RPMI7951 (cell line): Measurements from ENCODE around the gene EFNA3. TPM values are rescaled to one million over a fixed set of nuclear protein-coding genes. Genes with fewer than 3 reads are reported as not detected.
A peak's percentile ranks its signal among the peaks of the same experiment; 100 is the strongest.
"Not testable (repeated sequence)": the region's sequence is repeated elsewhere in the genome, so short reads cannot be mapped to it uniquely, and the experiment has no call there.

Source experiments
- DNase-seq: peaks from one replicate; pipeline ENCODE4 v3.0.0-alpha.2; 2012; ENCODE audit warnings: low read depth
- total RNA-seq: library from RNA; depleted of rRNA; stranded (reverse); fragments of >200 nt; shearing (Covaris generic); gene quantifications from 2 replicates; pipeline ENCODE4 v1.2.3, GENCODE V29; 2014

Gene EFNA3
- total RNA-seq, 1 experiment from 2014 or later = 0.48 TPM

DNA sequence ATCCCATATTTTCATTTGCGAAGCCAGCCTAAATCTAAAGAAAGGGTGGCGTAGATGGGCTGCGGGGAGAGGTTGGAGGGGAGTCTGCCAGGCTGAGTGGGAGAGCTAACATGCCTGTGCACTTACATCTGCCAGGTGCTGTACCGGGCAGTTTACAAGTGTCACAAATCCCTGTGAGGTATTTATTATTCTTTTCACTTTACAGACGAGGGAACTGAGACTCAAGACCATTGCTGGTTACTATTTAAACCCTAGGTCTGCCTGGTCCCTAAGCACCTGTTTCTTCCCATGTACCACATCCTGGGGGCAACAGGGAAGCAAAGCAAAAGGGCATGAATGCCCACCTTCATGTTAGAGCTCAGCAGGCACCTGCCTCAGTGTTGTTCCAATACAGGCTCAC, 29.7 kb downstream of the EFNA3 start:
- DNase-seq = no peak

DNA sequence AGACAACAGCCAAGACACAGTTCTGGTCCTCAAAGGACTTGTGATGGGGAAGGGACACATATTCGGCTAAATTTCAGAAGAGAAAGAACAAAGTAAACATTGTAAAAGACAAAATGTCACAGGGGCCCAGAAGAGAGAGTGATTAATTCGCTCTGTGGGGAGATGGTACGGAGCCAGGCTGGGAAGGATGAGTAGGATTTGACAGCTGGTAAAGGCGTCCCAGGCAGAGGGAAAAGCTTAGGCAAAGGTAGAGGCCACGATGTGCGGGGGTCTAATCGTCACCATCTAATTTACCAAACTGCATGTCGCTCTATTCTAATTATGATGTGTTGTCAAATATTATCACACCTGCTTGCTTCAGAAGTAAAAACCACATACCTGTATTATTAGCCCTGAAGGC, 31.7 kb downstream of the EFNA3 start:
- no peak for DNase-seq

DNA sequence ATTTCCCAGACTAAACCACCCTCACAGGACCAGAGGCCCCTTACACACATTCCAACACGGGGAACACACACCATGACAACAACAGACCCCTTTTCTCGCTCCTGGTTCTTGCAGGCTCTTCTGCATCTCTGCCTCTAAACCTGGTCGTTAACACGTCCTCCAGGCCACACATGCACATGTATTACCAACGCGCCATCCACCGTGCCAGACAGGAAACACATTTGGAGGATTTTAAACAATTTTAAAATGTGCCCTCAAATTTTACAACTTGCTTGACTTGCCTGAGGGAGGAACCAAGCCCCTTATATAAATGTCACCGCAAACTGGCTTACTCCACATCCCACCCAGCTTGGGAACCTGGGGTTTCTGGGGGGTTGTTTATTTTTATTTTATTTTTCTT, 32.2 kb downstream of the EFNA3 start:
- DNase-seq = no peak

DNA sequence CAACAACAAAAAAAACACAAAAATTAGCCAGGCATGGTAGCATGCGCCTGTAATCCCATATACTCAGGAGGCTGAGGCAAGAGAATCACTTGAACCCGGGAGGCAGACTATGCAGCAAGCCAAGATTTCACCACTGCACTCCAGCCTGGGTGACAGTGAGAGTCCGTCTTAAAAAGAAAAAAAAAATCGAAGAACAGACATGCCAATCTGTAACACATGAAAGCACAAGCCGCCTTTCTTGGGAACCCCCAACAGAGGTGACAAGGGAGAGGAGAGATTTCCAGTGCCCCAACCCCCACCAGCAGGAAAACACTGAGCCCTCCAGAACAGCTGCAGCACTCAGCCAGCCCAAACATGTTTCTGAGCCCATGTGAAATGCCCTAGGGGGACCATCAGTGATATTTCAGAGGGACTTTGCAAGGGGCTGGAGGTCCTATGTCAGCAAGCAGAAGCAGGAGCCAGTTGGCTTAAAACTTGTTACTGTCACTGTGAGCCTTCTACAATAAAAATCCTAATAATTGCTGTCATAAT, 34.9 kb downstream of the EFNA3 start:
- DNase-seq = no peak

DNA sequence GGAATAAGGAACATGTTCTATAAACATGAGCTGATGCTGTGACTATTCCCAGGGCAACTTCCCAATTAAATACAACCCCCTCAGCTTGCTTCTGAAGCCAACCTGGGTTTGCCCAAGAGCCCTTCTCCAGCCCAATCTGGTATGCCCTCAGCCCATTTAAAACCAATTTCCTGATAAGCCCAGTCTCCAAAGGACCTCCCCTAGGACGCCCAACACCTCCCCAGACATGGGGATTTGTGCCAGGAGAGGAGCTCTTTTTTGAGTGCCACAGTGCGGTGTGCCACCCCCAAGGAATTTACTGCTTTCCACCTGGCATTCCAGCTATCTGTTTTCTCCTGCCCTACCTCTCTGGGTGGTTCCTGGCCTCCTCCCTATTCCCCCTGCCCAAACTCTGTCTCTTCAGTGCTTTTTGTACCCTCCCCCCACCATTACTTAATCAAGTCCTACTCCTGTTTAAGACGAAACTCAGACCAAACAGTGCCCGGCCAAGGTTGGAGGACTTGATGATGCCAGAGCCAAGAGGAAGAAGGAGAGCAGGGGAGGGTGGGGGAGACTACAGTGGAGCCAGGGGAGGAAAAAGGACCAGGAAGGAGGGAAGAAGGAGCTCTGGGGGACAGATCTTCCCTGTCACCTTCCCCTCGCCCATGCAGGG, 37.6 kb downstream of the EFNA3 start:
- DNase-seq = no peak

DNA sequence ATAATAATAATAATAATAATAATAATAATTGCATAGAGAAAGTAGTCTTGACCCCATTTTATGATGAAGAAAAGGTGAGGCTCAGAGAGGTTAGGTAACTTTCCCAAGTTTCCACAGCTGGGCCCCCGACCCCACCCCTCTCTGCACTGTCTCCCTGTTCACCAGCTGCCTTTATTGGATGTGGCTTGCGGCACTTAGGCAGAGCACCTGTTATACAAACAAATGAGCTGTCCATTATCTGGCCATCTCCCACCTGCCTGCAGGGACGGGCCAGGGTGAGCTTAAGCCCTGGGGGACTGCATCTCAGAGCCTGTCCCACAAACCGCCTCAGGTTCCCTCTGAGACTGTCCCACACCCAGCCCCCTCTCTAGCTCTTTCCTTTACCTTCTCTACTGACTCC, 39.0 kb downstream of the EFNA3 start:
- DNase-seq = no peak

DNA sequence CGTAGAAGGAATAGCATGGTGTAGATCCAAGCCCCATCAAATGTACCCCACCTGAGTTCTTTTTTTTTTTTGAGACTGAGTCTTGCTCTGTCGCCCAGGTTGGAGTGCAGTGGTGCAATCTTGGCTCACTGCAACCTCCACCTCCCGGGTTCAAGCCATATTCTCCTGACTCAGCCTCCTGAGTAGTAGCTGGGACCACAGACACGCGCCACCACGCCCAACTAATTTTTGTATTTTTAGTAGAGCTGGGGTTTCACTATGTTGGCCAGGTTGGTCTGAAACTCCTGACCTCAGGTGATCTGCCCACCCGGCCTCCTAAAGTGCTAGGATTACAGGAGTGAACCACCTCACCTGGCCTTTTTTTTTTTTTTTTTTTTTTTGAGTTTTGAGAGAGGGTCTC, 39.5 kb downstream of the EFNA3 start:
- not testable (repeated sequence) for DNase-seq

DNA sequence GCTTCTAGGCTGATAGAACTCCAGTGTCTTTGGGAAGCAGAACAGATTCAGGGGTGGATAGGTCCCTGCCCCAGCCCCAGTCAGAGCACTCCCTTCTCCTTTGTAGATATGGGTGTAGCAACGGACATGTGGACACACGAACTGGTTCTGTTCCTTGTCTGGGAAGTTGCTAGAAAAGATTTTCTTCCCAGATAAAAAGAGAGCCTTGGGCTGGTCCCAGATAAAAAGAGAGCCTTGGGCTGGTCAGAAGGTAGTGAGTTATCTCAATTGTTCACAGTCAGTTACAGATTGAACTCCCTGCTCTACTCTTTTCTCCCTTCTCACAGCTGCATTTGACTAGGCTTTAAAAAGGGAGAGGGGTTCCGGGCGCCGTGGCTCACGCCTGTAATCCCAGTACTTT, 41.6 kb downstream of the EFNA3 start:
- DNase-seq = no peak

DNA sequence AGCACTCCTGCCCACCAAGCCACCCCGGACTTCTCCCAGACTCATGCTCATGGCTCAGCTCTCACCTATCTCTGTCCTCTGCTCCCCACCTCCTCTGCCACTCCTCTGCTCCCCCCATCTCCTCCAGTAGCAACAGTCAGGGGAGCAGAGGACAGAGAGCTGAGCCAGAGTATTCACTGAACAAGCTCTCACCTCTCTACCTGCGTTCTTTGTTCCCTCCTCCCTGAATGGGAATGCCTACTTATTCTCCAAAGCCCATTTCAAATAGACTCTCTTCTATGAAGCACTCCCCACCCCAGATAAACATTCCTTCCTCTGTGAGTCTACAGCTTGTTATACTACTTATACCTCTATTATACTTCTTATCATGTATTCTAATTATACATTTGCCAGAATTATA, 42.6 kb downstream of the EFNA3 start:
- DNase-seq = no peak

DNA sequence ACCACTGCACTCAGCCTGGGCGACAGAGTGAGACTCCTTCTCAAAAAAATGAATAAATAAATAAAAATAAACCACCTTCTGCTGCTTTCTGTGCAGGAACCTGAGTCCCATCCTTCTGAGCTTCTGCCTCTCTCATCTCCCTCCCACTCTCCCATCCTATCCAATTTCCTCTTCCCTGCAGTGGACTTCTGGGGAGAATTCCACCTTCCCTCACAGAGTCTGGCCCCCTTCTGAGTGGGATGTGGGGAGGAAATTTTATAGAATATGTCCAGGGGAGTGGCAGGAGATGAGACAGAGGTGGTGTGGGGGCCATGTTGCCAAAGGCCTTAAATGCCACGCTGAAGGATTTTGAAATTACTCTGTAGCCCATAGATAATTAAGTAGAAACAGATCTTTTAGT, 43.7 kb downstream of the EFNA3 start:
- no peak for DNase-seq

DNA sequence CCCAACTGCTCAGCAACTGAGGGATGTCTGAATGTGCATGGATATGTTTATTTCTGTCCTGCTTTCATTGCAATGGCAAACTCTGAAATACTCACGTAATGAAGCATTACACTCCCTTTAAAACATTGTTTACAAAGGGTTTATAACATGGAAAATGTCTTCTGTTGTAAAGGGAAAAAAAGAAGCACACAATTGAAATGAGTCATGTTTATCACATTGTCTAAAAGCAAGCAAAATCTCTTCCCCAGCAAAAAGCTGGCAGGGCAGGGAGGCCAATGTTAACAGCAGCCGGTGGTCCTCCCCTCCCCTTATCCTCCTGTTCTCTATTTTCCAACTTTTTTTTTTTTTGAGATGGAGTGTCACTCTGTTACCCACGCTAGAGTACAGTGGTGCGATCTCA, 45.2 kb downstream of the EFNA3 start:
- no peak for DNase-seq

DNA sequence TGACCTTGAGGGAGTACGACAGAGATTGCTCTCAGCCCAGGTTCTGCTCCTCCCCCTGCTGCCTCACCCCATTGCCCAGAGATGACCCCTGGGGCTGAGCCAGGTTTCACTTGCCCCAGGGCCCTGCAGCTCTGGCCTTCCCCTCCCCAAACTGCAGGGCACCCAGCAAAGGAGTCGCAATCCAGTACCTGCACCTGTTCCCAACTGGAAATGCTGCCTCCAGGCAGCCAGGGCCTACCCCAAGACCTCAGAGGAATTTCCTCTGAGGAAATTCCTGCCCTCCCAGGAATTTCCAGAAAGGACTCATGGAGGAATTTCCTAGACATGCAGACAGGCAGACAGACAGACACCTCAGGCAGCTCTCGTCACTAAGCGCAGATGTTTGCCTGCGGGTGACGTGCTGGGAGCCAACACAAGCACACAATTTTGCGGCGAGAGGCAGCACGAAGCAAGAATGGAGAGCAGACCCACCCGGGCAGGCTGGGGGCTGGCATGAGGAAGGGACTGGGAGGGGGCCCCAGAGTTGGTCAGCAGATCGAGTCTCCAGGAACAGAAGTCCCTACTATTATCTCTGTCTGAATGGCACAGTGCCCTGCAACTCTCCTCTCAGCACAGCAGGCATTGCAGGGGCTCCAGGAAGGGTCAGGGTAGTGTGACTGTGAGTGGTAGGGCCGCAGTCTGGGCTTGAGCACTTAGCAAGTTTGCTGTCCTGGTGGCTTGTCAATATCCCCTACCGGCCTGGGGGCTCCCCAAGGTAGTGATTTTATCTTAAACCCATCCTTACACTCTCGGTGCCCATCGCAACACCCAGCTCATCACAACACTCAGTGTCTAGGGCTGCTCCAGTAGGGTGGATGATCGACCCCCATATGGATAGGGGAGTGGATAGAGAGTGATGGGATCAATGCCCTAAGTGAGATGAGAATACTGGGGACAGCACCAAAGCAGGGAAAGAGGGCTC, 46.1 kb downstream of the EFNA3 start:
- peak; percentile 74 for DNase-seq

DNA sequence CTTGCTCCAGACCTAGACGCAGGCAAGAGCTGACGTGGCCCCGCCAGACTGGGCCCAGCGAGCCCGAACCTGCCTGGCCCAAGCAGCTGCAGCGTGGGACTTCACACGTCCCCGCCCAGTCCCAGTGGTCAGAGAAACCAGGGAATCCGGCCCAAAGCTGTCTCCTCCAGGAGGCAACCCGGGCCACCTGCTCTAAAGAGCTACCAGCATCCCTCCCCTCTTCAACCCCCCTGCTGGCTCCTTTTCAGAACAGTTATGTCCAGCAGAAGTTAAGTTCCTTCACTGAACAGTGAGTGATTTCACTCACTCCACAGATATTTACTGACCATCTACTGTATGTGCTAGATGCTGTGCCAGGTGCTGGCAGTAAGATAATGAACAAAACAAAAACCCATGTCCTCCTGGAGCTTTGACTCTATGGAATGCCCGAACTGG, 46.9 kb downstream of the EFNA3 start:
- DNase-seq = no peak

DNA sequence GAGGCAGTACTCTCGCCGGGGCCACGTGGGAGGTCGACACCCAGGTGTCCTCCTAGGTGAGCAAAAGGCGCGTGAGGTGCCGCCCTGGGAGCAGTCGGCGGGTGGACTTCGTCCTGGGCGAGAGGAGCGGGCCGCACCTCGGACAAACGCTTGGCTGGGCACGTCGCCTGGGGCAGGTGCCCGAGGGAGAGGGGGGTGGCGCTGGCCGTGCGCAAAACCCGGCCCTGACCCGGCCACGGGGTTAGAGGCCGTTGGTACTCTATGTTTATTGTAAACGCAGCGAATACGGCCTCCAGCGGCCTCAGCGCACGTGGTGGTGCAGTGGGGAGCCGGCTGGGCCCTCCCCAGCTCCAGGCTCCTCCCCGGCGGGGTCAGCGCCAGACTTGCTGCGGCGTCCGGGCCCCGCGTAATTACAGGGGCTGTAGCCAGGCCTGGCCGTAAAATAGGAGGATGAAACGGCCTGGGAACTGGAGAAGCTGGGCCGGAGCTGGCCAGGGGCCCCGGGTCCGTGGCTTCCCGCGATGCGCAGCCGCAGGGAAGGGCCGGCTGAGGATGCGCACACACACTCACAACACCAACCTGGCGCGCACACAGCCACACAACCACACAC, 47.4 kb downstream of the EFNA3 start:
- DNase-seq = peak; percentile 24

DNA sequence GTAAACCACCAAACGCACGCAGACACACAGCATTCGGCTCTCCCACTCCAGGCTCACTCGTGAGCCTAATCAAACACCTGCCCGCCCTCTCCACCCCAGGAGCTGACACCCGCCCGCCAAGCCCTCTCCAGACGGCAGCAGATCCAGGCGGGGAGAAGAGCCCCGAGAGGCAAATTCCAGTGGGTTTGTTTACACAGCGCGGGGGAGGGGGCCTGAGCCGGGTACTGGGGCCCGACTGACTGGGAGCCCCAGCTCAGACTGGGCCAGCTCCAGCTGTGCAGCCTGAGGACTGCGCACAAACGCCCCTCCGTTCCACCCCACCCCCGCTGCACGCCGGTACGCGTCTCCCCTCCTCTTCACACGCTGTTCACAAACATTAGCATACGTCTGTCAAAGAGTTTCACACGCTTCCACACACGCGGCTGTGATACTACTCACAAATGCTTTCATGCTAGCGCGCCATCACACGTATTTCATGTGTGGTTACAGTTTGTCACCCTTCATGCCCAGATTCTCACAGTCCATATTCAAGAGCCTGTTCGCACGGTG, 48.0 kb downstream of the EFNA3 start:
- DNase-seq = peak; percentile 17

DNA sequence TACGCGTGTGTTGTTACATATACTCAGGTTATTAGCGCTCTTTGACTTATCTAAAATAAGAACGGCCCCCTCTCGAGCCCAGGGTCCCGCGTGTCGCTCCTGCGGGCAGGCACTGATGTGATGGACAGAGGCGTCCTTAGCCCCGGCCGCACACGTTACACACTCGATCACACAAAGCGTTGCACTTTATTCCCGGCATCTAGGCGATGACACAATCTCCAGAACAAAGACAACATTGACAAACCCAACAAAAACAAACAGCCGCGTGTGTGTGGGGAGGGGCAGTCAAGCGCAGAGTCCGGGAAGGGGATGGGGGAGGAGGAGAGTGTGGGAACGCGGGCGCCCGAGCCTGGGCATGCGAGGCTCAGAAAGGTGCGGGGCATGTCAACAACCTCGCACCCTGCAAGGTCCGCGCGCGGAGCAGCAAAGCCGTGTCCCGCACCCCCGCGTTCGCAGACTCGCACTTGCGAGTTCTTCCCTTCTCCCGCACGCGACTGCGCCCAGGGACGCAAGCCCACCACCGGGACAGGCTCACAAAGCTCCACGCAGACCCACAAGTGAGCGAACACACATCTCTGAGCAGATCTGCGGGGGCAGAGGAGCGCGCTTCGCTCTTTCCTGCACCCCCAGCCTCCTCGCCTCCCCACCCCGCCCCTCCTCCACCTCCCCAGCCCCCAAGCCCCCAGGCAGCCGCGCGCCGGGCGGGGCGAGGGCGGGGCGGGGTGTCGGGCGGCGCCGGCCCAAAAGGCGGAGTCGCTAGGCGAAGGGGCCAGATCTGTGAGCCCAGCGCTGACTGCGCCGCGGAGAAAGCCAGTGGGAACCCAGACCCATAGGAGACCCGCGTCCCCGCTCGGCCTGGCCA, 48.7 kb downstream of the EFNA3 start, which contains the start of gene EFNA1:
EFNA1 (plus strand) TSS at position 772 of the 862 bp plus-strand sequence. CDS start 102 bp downstream, outside the sequence.
- peak; percentile 35 for DNase-seq

DNA sequence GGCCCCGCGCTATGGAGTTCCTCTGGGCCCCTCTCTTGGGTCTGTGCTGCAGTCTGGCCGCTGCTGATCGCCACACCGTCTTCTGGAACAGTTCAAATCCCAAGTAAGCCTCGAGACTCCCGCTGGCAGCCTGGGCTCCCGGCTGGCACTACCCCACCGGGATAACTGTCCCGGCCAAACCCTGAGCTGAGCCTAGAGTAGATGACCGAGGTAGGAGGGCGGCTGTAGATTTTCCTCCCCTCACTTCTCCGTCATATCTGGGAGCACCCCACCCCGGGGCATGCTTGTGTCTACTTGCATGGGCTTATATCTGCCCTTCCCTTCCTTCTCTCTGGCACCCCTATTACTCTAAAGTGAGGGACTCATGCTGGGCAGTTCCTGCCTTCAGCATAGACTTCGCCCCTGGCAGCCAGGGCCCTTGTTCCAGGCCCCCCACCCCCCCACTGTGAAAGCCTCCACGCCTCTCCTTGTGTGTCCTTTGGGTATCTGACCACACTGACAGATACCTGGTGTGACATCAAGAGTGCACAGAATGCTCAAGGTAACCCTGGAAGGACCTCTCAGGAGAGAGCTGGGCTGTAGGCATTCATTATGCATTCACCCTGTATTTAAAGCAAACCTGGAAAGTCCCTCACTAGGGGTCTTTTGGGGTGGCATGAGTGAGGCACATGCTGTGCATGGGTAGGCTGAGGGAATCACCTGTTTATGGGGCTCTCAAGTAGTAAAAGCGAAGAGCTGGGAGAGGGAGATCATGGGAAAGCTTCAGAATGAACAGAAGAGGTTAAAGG, 49.5 kb downstream of the EFNA3 start:
- DNase-seq = no peak

DNA sequence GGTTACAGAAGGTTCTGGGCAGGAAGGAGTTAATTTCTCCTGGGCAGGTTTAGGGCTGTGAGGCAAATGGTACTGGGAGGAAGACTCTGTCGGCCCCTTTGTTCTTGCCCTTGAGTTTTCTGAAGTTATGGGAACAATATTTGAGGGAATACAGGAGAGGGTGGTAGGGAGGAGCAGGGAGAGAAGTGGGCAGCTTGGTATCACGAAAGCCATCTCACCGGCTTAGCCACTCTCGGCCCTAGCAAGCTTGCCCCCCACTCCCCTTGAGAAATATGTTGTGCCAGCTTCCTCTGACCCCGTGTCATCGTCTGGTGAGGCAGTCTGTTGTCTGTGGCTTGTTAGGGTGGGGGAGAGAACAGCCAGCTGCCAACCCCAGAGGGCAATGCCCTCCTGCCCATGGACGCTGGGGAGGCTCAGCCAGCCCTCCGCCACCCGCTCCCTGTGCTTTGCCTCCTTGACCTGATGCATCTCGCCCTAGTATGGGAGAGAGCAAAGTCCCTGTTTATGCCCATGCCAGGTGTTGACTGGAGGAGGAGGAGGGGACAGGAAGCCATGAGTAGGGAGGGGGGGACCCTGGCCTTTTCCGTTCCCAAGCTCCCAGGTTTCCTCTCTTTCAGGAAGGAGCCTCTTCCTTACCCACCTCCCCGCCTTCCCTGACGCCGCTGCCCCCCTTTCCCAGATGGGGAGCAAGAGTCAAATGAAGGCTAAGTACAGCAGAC, 50.3 kb downstream of the EFNA3 start:
- DNase-seq = no peak

DNA sequence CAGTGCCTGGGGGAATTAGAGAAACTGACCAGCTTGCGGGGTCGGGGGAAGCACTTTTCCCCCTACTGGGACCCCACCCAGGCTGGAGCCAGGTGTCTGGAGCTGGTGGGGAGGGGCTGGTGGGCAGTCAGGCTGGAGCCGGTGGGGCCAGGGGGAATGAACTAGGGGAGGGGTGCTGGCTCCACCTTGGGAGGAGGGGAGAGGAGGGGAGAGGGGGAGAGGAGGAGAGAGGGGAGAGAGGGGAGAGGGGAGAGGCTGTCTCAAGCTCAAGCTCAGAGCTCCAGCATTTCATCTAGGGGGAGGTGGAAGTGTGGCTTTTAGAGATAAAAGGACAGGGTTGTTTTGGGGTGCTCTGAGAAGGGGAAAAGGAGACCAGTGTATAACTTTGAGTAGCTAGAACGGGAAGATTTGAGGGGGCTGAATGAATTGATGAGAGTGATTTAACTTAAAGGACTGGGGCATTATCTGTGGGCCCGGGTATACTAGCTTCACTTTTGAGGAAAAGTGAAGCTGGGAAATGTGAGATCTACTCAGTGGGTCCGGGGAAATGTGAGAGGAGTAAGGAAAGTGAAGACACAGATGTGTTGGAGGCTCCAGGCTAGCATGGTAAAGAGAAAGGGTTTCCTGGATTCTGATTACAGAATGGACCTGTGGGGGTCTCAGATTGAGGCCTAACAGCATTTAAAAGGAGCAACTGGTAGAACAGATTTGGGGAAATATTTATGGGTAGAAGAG, 51.8 kb downstream of the EFNA3 start:
- no peak for DNase-seq
